DMS79 treated with DMSO at 0.1 percent for 48 hours (cell line): ENCODE measurements around the gene KCNK7.
"Not testable (repeated sequence)": the region's sequence is repeated elsewhere in the genome, so short reads cannot be mapped to it uniquely, and the experiment has no call there.

Experiments
- DNase-seq: peaks from one replicate; lab custom pipeline; 2025; lab: John Stamatoyannopoulos, UW

The KCNK7 gene

GRCh38 chr11:65595543-65596281, at the start of gene KCNK7:
Gene KCNK7, minus strand, starts transcription at chr11:65595800. Its CDS starts 28 bp downstream, at chr11:65595772.
- no peak for DNase-seq

- no peak for DNase-seq
Measured at GRCh38 chr11:65644837-65645236, 49.2 kb upstream of the KCNK7 start.

- no peak for DNase-seq
Measured at GRCh38 chr11:65643971-65644370, 48.4 kb upstream of the KCNK7 start.

GRCh38 chr11:65642014-65642671, 46.5 kb upstream of the KCNK7 start:
- no peak for DNase-seq

GRCh38 chr11:65641297-65642013, 45.9 kb upstream of the KCNK7 start:
- DNase-seq, result no peak

- DNase-seq, result no peak
Measured at GRCh38 chr11:65640483-65641296, 45.1 kb upstream of the KCNK7 start.

- no peak for DNase-seq
Measured at GRCh38 chr11:65639623-65640482, 44.3 kb upstream of the KCNK7 start.

GRCh38 chr11:65639228-65639597, 43.6 kb upstream of the KCNK7 start:
- not testable (repeated sequence) for DNase-seq

- DNase-seq, result peak; percentile 41
Measured at GRCh38 chr11:65637794-65638419, 42.3 kb upstream of the KCNK7 start, which contains the start of gene SIPA1. Gene SIPA1, plus strand, starts transcription at chr11:65638101. Its CDS starts 2,821 bp downstream, at chr11:65640922.

GRCh38 chr11:65637032-65637557, 41.5 kb upstream of the KCNK7 start:
- DNase-seq, result no peak

- DNase-seq, result no peak
Measured at GRCh38 chr11:65636108-65637031, 40.8 kb upstream of the KCNK7 start.

GRCh38 chr11:65634905-65635731, 39.5 kb upstream of the KCNK7 start:
- no peak for DNase-seq

- no peak for DNase-seq
Measured at GRCh38 chr11:65634440-65634839, 38.8 kb upstream of the KCNK7 start.

- no peak for DNase-seq
Measured at GRCh38 chr11:65634109-65634436, 38.5 kb upstream of the KCNK7 start.

- no peak for DNase-seq
Measured at GRCh38 chr11:65633390-65634108, 37.9 kb upstream of the KCNK7 start.

GRCh38 chr11:65630215-65630614, 34.6 kb upstream of the KCNK7 start:
- DNase-seq, result no peak

GRCh38 chr11:65629579-65629978, 34.0 kb upstream of the KCNK7 start:
- DNase-seq, result no peak

GRCh38 chr11:65627202-65627601, 31.6 kb upstream of the KCNK7 start:
- no peak for DNase-seq
